IgD-negative memory B cell (primary cell): Measurements from ENCODE around the gene ENO2. TPM values are rescaled to one million over a fixed set of nuclear protein-coding genes. Genes with fewer than 3 reads are reported as not detected.
A peak's percentile ranks its signal among the peaks of the same experiment; 100 is the strongest.

ENCODE experiments used
- H3K27ac Mint-ChIP-seq, 3 donors: one replicate each; pipeline ENCODE4 v1.8.0; 2020 to 2022; ENCODE audit warnings: mild to moderate bottlenecking in 3 of 3, mixed read lengths in 3 of 3, moderate library complexity in 1 of 3
- H3K27me3 Mint-ChIP-seq: one replicate; pipeline ENCODE4 v1.8.0; 2021; ENCODE audit warnings: mixed read lengths
- H3K36me3 Mint-ChIP-seq: one replicate; pipeline ENCODE4 v1.8.0; 2020; ENCODE audit warnings: mild to moderate bottlenecking, mixed read lengths
- H3K4me1 Mint-ChIP-seq, 3 donors: one replicate each; pipeline ENCODE4 v1.8.0; 2020 to 2022; ENCODE audit warnings: mixed read lengths in 3 of 3, mild to moderate bottlenecking in 1 of 3
- H3K4me3 Mint-ChIP-seq, 4 donors: one replicate each; pipeline ENCODE4 v1.8.0; 2020 to 2022; ENCODE audit warnings: mild to moderate bottlenecking in 4 of 4, mixed read lengths in 4 of 4, moderate library complexity in 3 of 4
- H3K9me3 Mint-ChIP-seq, 3 donors: one replicate each; pipeline ENCODE4 v1.8.0; 2020 to 2021; ENCODE audit warnings: mixed read lengths in 3 of 3, mild to moderate bottlenecking in 1 of 3
- polyA plus RNA-seq: library from polyadenylated mRNA; unstranded; fragments of 300-500 nt; fragmentation: Illumina TruSeq; gene quantifications from one replicate; pipeline ENCODE4 v1.2.3, GENCODE V29; 2021

The ENO2 gene
- polyA plus RNA-seq, 1 donor from 2014 or later: 21.7 TPM

- no peaks in the 10 kb centered on the region for H3K27me3 Mint-ChIP-seq
- no peaks in the 10 kb centered on the region for H3K9me3 Mint-ChIP-seq
- H3K4me1 Mint-ChIP-seq: peaks cover 25 to 36% (median 36%) of the 10 kb centered on the region in 3 donors
- H3K36me3 Mint-ChIP-seq: no peaks in the 10 kb centered on the region
- peak overlapping the region; percentile 84 to 95 (median 92) for H3K4me3 Mint-ChIP-seq
- H3K27ac Mint-ChIP-seq: peak overlapping the region; percentile 92 to 97 (median 93)
Observed at GRCh38 chr12:6928703-6929407, 14.5 kb downstream of the ENO2 start.

- Mint-ChIP-seq H3K27ac (peak overlapping the region; percentile 78 to 93 (median 85)), H3K27me3 (no peaks in the 10 kb centered on the region), H3K4me3 (peak overlapping the region; percentile 83 to 95 (median 88)), H3K9me3 (no peaks in the 10 kb centered on the region), H3K36me3 (no peaks in the 10 kb centered on the region), H3K4me1 (peaks cover 17 to 32% (median 28%) of the 10 kb centered on the region in 3 donors)
Observed at GRCh38 chr12:6929466-6930452, 15.4 kb downstream of the ENO2 start.

- Mint-ChIP-seq H3K9me3 (no peaks in the 10 kb centered on the region), H3K36me3 (peaks cover 3% of the 10 kb centered on the region), H3K4me3 (peak overlapping the region in 1 of 4 donors; percentile 78), H3K4me1 (peaks cover 18 to 35% (median 29%) of the 10 kb centered on the region in 3 donors), H3K27ac (peak overlapping the region in 1 of 3 donors; percentile 75), H3K27me3 (no peaks in the 10 kb centered on the region)
Observed at GRCh38 chr12:6932766-6933165, 18.4 kb downstream of the ENO2 start.

- Mint-ChIP-seq H3K9me3 (no peaks in the 10 kb centered on the region), H3K4me3 (peak overlapping the region in 1 of 4 donors; percentile 89), H3K36me3 (peaks cover 3% of the 10 kb centered on the region), H3K27ac (peak overlapping the region in 2 of 3 donors; percentile 69 to 75), H3K27me3 (no peaks in the 10 kb centered on the region), H3K4me1 (peaks cover 19 to 34% (median 26%) of the 10 kb centered on the region in 3 donors)
Observed at GRCh38 chr12:6934110-6934509, 19.7 kb downstream of the ENO2 start.

GRCh38 chr12:6935371-6936193 is 21.2 kb downstream of the ENO2 start:
- Mint-ChIP-seq H3K4me3 (peak overlapping the region in 3 of 4 donors; percentile 17 to 96 (median 89)), H3K9me3 (no peaks in the 10 kb centered on the region), H3K4me1 (peaks cover 14 to 22% (median 17%) of the 10 kb centered on the region in 3 donors), H3K27me3 (no peaks in the 10 kb centered on the region), H3K36me3 (peaks cover 3% of the 10 kb centered on the region), H3K27ac (peak overlapping the region; percentile 31 to 98 (median 75))

GRCh38 chr12:6936194-6936635 is 21.8 kb downstream of the ENO2 start:
- Mint-ChIP-seq H3K9me3 (no peaks in the 10 kb centered on the region), H3K27ac (peak overlapping the region; percentile 89 to 98 (median 93)), H3K36me3 (peaks cover 3% of the 10 kb centered on the region), H3K27me3 (no peaks in the 10 kb centered on the region), H3K4me1 (peaks cover 11 to 22% (median 13%) of the 10 kb centered on the region in 3 donors), H3K4me3 (peak overlapping the region; percentile 70 to 96 (median 88))

GRCh38 chr12:6936636-6937480 is 22.5 kb downstream of the ENO2 start:
- H3K27me3 Mint-ChIP-seq: no peaks in the 10 kb centered on the region
- H3K9me3 Mint-ChIP-seq: no peaks in the 10 kb centered on the region
- peak overlapping the region; percentile 70 to 96 (median 88) for H3K4me3 Mint-ChIP-seq
- H3K4me1 Mint-ChIP-seq: peaks cover 11 to 22% (median 13%) of the 10 kb centered on the region in 3 donors
- peak overlapping the region; percentile 89 to 98 (median 93) for H3K27ac Mint-ChIP-seq
- H3K36me3 Mint-ChIP-seq: peaks cover 3% of the 10 kb centered on the region

- Mint-ChIP-seq H3K27me3 (no peaks in the 10 kb centered on the region), H3K36me3 (peaks cover 4% of the 10 kb centered on the region), H3K4me3 (peak overlapping the region; percentile 70 to 96 (median 88)), H3K4me1 (peaks cover 9 to 15% (median 9%) of the 10 kb centered on the region in 3 donors), H3K27ac (peak overlapping the region; percentile 89 to 98 (median 93)), H3K9me3 (no peaks in the 10 kb centered on the region)
Observed at GRCh38 chr12:6937481-6938352, 23.3 kb downstream of the ENO2 start.

GRCh38 chr12:6938353-6939190 is 24.2 kb downstream of the ENO2 start:
- H3K4me3 Mint-ChIP-seq: peak overlapping the region in 3 of 4 donors; percentile 0 to 84 (median 72)
- no peaks in the 10 kb centered on the region for H3K27me3 Mint-ChIP-seq
- H3K9me3 Mint-ChIP-seq: no peaks in the 10 kb centered on the region
- peaks cover 13 to 14% (median 14%) of the 10 kb centered on the region in 3 donors for H3K4me1 Mint-ChIP-seq
- H3K27ac Mint-ChIP-seq: peak overlapping the region; percentile 89 to 98 (median 93)
- peaks cover 4% of the 10 kb centered on the region for H3K36me3 Mint-ChIP-seq

GRCh38 chr12:6939191-6939540 is 24.8 kb downstream of the ENO2 start:
- no peaks in the 10 kb centered on the region for H3K27me3 Mint-ChIP-seq
- H3K4me1 Mint-ChIP-seq: peaks cover 15 to 18% (median 15%) of the 10 kb centered on the region in 3 donors
- peak overlapping the region; percentile 63 to 79 (median 66) for H3K27ac Mint-ChIP-seq
- peak overlapping the region in 3 of 4 donors; percentile 0 to 84 (median 72) for H3K4me3 Mint-ChIP-seq
- H3K36me3 Mint-ChIP-seq: peaks cover 4% of the 10 kb centered on the region
- no peaks in the 10 kb centered on the region for H3K9me3 Mint-ChIP-seq

GRCh38 chr12:6941267-6941666 is 26.9 kb downstream of the ENO2 start:
- H3K4me1 Mint-ChIP-seq: peaks cover 15 to 32% (median 28%) of the 10 kb centered on the region in 3 donors
- peak overlapping the region in 2 of 3 donors; percentile 66 to 76 for H3K27ac Mint-ChIP-seq
- peak overlapping the region in 1 of 4 donors; percentile 42 for H3K4me3 Mint-ChIP-seq
- H3K27me3 Mint-ChIP-seq: no peaks in the 10 kb centered on the region
- H3K36me3 Mint-ChIP-seq: peaks cover 3% of the 10 kb centered on the region
- no peaks in the 10 kb centered on the region for H3K9me3 Mint-ChIP-seq

- Mint-ChIP-seq H3K4me3 (peak overlapping the region in 1 of 4 donors; percentile 61), H3K27me3 (no peaks in the 10 kb centered on the region), H3K4me1 (peaks cover 17 to 33% (median 28%) of the 10 kb centered on the region in 3 donors), H3K9me3 (no peaks in the 10 kb centered on the region), H3K27ac (peak overlapping the region in 2 of 3 donors; percentile 37 to 95), H3K36me3 (peaks cover 2% of the 10 kb centered on the region)
Observed at GRCh38 chr12:6941782-6942181, 27.4 kb downstream of the ENO2 start.
